K562 (cell line): ENCODE results near the gene NOLC1. TPM values are rescaled to one million over a fixed set of nuclear protein-coding genes. Genes with fewer than 3 reads are reported as not detected.

ENCODE experiments used
- ARID1B ChIP-seq: fragments of 450-650 bp; IDR thresholded peaks from 2 replicates; pipeline ENCODE4 v1.6.1; 2016; ENCODE audit warnings: antibody characterized with exemption, mild to moderate bottlenecking, inconsistent platforms
- CHCHD3 ChIP-seq: fragments of 250-450 bp; sonication (Bioruptor Pico); IDR thresholded peaks from 2 replicates; pipeline ENCODE4 v2.1.2; 2022; ENCODE audit warnings: mild to moderate bottlenecking
- ESRRA ChIP-seq: fragments of 450-650 bp; IDR thresholded peaks from 2 replicates; pipeline ENCODE4 v1.6.1; 2014; ENCODE audit warnings: low read depth, mild to moderate bottlenecking, moderate library complexity, borderline replicate concordance
- FOXK2 ChIP-seq, 2 experiments: fragments of 450-650 bp; IDR thresholded peaks in 1 of 2; conservative IDR thresholded peaks in 1 of 2; 2 replicates each; pipeline ENCODE4 v1.6.1; 2016; ENCODE audit warnings: low read depth in 2 of 2, mild to moderate bottlenecking in 1 of 2
- GTF2E2 ChIP-seq: fragments of 200-800 bp; sonication (Bioruptor generic); IDR thresholded peaks from 2 replicates; pipeline ENCODE4 v1.6.1; 2016; ENCODE audit warnings: missing genetic modification characterization, missing compliant biosample characterization
- HEY1 ChIP-seq: fragments of 250-450 bp; sonication (Bioruptor Pico); IDR thresholded peaks from 2 replicates; pipeline ENCODE4 v1.5.0; 2020; ENCODE audit warnings: mild to moderate bottlenecking, moderate library complexity, borderline replicate concordance
- ILF3 ChIP-seq: fragments of 450-650 bp; IDR thresholded peaks from 2 replicates; pipeline ENCODE4 v1.6.1; 2018; ENCODE audit warnings: antibody characterized with exemption, mild to moderate bottlenecking, moderate library complexity, borderline replicate concordance
- ILK ChIP-seq: fragments of 450-650 bp; IDR thresholded peaks from 2 replicates; pipeline ENCODE4 v1.6.1; 2016; ENCODE audit warnings: missing genetic modification characterization, low read depth, mild to moderate bottlenecking, missing compliant biosample characterization, moderate library complexity, borderline replicate concordance
- MXI1 ChIP-seq: IDR thresholded peaks from 2 replicates; pipeline ENCODE4 v1.6.1; 2011; ENCODE audit warnings: low read depth, mild to moderate bottlenecking, improper control_type of control experiment, low read length
- NEUROD1 ChIP-seq: fragments of 150-350 bp; IDR thresholded peaks from 2 replicates; pipeline ENCODE4 v1.6.1; 2014; ENCODE audit warnings: borderline replicate concordance, low read length, low read depth; ENCODE audit not compliant: partially characterized antibody
- NFE2 ChIP-seq: IDR thresholded peaks from 2 replicates; pipeline ENCODE4 v1.6.1; 2014; ENCODE audit warnings: antibody characterized with exemption, low read depth
- NR0B1 ChIP-seq: fragments of 450-650 bp; IDR thresholded peaks from one replicate; pipeline ENCODE4 v1.6.1; 2018; ENCODE audit warnings: mild to moderate bottlenecking, moderate library complexity; ENCODE audit not compliant: partially characterized antibody
- RUNX1 ChIP-seq: sonication (generic); IDR thresholded peaks from 2 replicates; pipeline ENCODE4 v1.6.1; 2016; ENCODE audit warnings: antibody characterized with exemption, low read depth
- SAP30 ChIP-seq: fragments of 200-600 bp; sonication (generic); IDR thresholded peaks from 2 replicates; pipeline ENCODE4 v1.6.1; 2012; ENCODE audit warnings: borderline replicate concordance, low read depth, mild to moderate bottlenecking, moderate library complexity, low read length, control low read depth, inconsistent platforms; ENCODE audit not compliant: insufficient read depth, poor library complexity, severe bottlenecking
- SMAD4 ChIP-seq: fragments of 250-450 bp; sonication (Bioruptor Pico); conservative IDR thresholded peaks from 2 replicates; pipeline ENCODE4 v1.8.0; 2021; ENCODE audit warnings: inconsistent platforms, mild to moderate bottlenecking, moderate library complexity
- SREBF2 ChIP-seq: sonication (generic); formaldehyde crosslinking; IDR thresholded peaks from 2 replicates; pipeline ENCODE4 v1.4.0; 2020; ENCODE audit warnings: mild to moderate bottlenecking, missing genetic modification reagents
- TAF1 ChIP-seq: IDR thresholded peaks from 2 replicates; pipeline ENCODE4 v1.6.1; 2011; ENCODE audit warnings: mild to moderate bottlenecking, low read length, moderate library complexity; ENCODE audit not compliant: insufficient read depth, control insufficient read depth, severe bottlenecking; ENCODE audit errors: extremely low read depth
- THRB ChIP-seq: fragments of 450-650 bp; formaldehyde crosslinking; conservative IDR thresholded peaks from 2 replicates; pipeline ENCODE4 v1.4.0; 2022; ENCODE audit warnings: mild to moderate bottlenecking, missing genetic modification characterization
- ZBTB34 ChIP-seq: fragments of 250-450 bp; sonication (Bioruptor Pico); IDR thresholded peaks from 2 replicates; pipeline ENCODE4 v1.8.0; 2021; ENCODE audit warnings: mild to moderate bottlenecking, moderate library complexity
- ZC3H4 ChIP-seq: sonication (generic); formaldehyde crosslinking; IDR thresholded peaks from 2 replicates; pipeline ENCODE4 v1.9.0; 2021; ENCODE audit warnings: missing genetic modification reagents, borderline replicate concordance
- ZNF311 ChIP-seq: fragments of 250-450 bp; sonication (Bioruptor Pico); IDR thresholded peaks from 2 replicates; pipeline ENCODE4 v1.4.0; 2020; ENCODE audit warnings: mild to moderate bottlenecking, moderate library complexity
- ZNF76 ChIP-seq: fragments of 250-450 bp; sonication (Bioruptor Pico); IDR thresholded peaks from 2 replicates; pipeline ENCODE4 v1.4.0; 2020; ENCODE audit warnings: mild to moderate bottlenecking, moderate library complexity, borderline replicate concordance
- polyA plus RNA-seq, 8 experiments: library from polyadenylated mRNA; depleted of rRNA in 4 of 8; stranded (reverse) in 5 of 8; unstranded in 3 of 8; fragments of >200 nt; fragmentation: Nextera tagmentation in 2 of 8; fragmentation: Illumina TruSeq in 1 of 8; extraction: Ambion mirVana in 2 of 8; extraction: Trizol in 1 of 8; gene quantifications; 2 replicates each; pipeline versions ENCODE4 v1.2.1 to v1.2.3, GENCODE V29; 2011 to 2014; ENCODE audit warnings: inconsistent platforms in 1 of 8, missing spikeins in 1 of 8
- total RNA-seq, 7 experiments: library from RNA; depleted of rRNA in 6 of 7; stranded (reverse); fragments of >200 nt in 6 of 7; fragmentation: Illumina TruSeq in 2 of 7; extraction: Trizol in 2 of 7; gene quantifications; 2 replicates each; pipeline versions ENCODE4 v1.2.1 to v1.2.3, GENCODE V29; 2011 to 2021; ENCODE audit warnings: low replicate concordance in 1 of 7

Gene NOLC1
- total and polyA plus RNA-seq, 9 of the 15 experiments (the other 6 are each of a cell fraction or from before 2014, with no cell fraction given): 102 to 310 (median 165) TPM

GRCh38 chr10:102132563-102133372, 19.4 kb upstream of the NOLC1 start, which contains the start of gene PPRC1 (continued):
- TF ChIP-seq ZBTB34 (CRISPR knock-in tag) (no peak), FOXK2 (conservative IDR thresholded peaks at IDR 0.05 in 1 of 2, IDR thresholded peaks at IDR 0.05 in 1 of 2; ENCODE audit: low read depth in 2 of 2) (peak; percentile 60 to 75), HEY1 (no peak), SREBF2 (CRISPR knock-in tag) (no peak), ILK (no peak), SMAD4 (no peak), THRB (CRISPR knock-in tag) (no peak), GTF2E2 (tag) (no peak; the same call in 1 of the 2 replicates), NEUROD1 (no peak), ZC3H4 (CRISPR knock-in tag) (no peak), MXI1 (no peak; the same call in none of the 2 replicates), SAP30 (no peak), ILF3 (no peak), ESRRA (peak; percentile 17; the same call in 1 of the 2 replicates), ZNF76 (no peak; the same call in 1 of the 2 replicates), TAF1 (peak; percentile 84), ARID1B (no peak; the same call in 1 of the 2 replicates), NFE2 (peak; percentile 75), NR0B1 (no peak), RUNX1 (no peak), ZNF311 (no peak), CHCHD3 (no peak)
